Measurements from ENCODE around the gene AVEN. TPM values are rescaled to one million over a fixed set of nuclear protein-coding genes. Genes with fewer than 3 reads are reported as not detected.

Gene AVEN
- polyA plus RNA-seq, 3 donors = 2.3 to 4.8 (median 3.4) TPM

DNA sequence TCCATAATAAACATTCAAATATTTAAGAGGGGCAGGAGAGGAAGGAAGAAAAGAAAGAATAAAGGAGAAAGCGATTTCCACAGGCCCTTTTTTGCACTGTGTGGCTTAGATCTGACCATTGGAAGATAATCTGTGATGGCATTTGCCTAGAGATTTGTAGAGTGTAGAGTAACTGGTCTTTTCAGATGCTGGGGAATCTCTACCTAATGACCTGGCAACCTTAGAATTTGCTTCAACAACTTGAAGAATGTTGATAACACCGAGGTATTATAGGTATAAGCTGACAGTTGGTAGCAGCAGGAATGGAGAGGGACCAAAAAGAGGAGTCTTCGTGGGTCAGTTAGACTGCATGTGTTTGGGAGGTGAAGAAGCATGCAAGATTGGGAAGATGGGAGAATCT is 20.9 kb upstream of the AVEN start:
- WGBS (ENCODE audit: insufficient coverage) = 83% methylated on average over 2 of the region's 3 CpGs
- H3K36me3 ChIP-seq (replicated peaks in 1 of 2; ENCODE audit: control insufficient read depth in 1 of 2, insufficient read depth in 2 of 2, low read length in 2 of 2) = no peaks in the 10 kb centered on the region
- no peak overlapping the region for H2AFZ ChIP-seq (ENCODE audit: insufficient read depth, low read depth, low read length, poor library complexity, severe bottlenecking)
- H3K27ac ChIP-seq (ENCODE audit: low read depth in 1 of 2, low read length in 2 of 2) = no peak overlapping the region
- H3K27ac Mint-ChIP-seq = no peak overlapping the region
- TF ChIP-seq, protein P1, sequence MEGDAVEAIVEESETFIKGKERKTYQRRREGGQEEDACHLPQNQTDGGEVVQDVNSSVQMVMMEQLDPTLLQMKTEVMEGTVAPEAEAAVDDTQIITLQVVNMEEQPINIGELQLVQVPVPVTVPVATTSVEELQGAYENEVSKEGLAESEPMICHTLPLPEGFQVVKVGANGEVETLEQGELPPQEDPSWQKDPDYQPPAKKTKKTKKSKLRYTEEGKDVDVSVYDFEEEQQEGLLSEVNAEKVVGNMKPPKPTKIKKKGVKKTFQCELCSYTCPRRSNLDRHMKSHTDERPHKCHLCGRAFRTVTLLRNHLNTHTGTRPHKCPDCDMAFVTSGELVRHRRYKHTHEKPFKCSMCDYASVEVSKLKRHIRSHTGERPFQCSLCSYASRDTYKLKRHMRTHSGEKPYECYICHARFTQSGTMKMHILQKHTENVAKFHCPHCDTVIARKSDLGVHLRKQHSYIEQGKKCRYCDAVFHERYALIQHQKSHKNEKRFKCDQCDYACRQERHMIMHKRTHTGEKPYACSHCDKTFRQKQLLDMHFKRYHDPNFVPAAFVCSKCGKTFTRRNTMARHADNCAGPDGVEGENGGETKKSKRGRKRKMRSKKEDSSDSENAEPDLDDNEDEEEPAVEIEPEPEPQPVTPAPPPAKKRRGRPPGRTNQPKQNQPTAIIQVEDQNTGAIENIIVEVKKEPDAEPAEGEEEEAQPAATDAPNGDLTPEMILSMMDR (IDR thresholded peaks at IDR 0.05) = no peak
- no peaks in the 10 kb centered on the region for H4K20me1 ChIP-seq (ENCODE audit: insufficient read depth, low read length)
- no peak overlapping the region for H3K4me3 Mint-ChIP-seq
- H3K4me2 ChIP-seq (replicated peaks; ENCODE audit: extremely low read depth, low read length, poor library complexity, severe bottlenecking) = no peak overlapping the region
- H3K4me1 ChIP-seq (ENCODE audit: control insufficient read depth in 1 of 2, insufficient read depth in 2 of 2, low read length in 2 of 2) = no peaks in the 10 kb centered on the region
- H3K9me3 ChIP-seq (replicated peaks in 1 of 2; ENCODE audit: control insufficient read depth in 1 of 2, insufficient read depth in 1 of 2, low read length in 2 of 2) = no peaks in the 10 kb centered on the region
- peaks cover 0 to 1% (median 0%) of the 10 kb centered on the region in 7 donors for H3K9me3 Mint-ChIP-seq
- no peaks in the 10 kb centered on the region for H3K79me2 ChIP-seq (ENCODE audit: insufficient read depth, low read length)
- H3K27me3 ChIP-seq (ENCODE audit: control insufficient read depth in 2 of 2, insufficient read depth in 2 of 2, low read length in 2 of 2) = no peaks in the 10 kb centered on the region
- intact Hi-C loops (cut with micrococcal nuclease) = loop anchor here (5.0 to 10.0 kb wide), 3 partner anchors 152 to 862 kb away; partner anchors contain the start of genes GOLGA8B (in 1 of the 2) and KATNBL1 (in 1 of the 2)
- no peak overlapping the region for H3K9ac ChIP-seq (ENCODE audit: insufficient read depth, low read length, poor library complexity, severe bottlenecking)
- DNase-seq = no peak
- H3K36me3 Mint-ChIP-seq = no peaks in the 10 kb centered on the region
- no peak overlapping the region for H3K4me3 ChIP-seq (replicated peaks in 1 of 3; ENCODE audit: low read depth in 2 of 3, low read length in 3 of 3)
- peaks cover 0 to 3% (median 2%) of the 10 kb centered on the region in 3 donors for H3K27me3 Mint-ChIP-seq (ENCODE audit: low read depth in 3 of 3)
- peaks cover 3% of the 10 kb centered on the region for H3K4me1 Mint-ChIP-seq

DNA sequence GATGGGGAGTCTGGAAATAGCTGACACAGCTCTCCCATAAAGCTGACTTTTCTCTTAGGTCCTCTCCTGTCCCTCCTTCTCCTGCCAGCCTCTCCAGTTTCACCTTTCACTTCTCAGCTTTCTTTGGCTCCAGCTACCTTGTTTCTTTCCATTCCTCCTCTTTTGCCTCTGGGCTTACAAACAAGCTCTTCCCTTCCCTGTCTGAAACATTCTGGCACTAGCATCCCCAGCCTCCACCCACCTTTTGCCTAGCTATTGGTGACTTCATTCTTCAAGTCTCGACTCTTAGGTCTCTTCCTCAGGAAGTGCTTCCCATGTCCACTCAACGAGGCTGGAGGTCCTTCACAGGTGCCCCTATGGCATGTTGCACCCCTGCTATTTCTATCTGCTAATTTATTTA is 20.5 kb upstream of the AVEN start:
- Mint-ChIP-seq H3K4me1 (peaks cover 3% of the 10 kb centered on the region), H3K4me3 (no peak overlapping the region), H3K9me3 (peaks cover 0 to 1% (median 0%) of the 10 kb centered on the region in 7 donors), H3K27me3 (ENCODE audit: low read depth in 3 of 3) (peaks cover 0 to 3% (median 2%) of the 10 kb centered on the region in 3 donors), H3K36me3 (no peaks in the 10 kb centered on the region), H3K27ac (no peak overlapping the region)
- Histone ChIP-seq H3K9ac (ENCODE audit: insufficient read depth, low read length, poor library complexity, severe bottlenecking) (no peak overlapping the region), H4K20me1 (ENCODE audit: insufficient read depth, low read length) (no peaks in the 10 kb centered on the region), H3K9me3 (replicated peaks in 1 of 2; ENCODE audit: control insufficient read depth in 1 of 2, insufficient read depth in 1 of 2, low read length in 2 of 2) (no peaks in the 10 kb centered on the region), H3K27me3 (ENCODE audit: control insufficient read depth in 2 of 2, insufficient read depth in 2 of 2, low read length in 2 of 2) (no peaks in the 10 kb centered on the region), H3K79me2 (ENCODE audit: insufficient read depth, low read length) (no peaks in the 10 kb centered on the region), H3K27ac (ENCODE audit: low read depth in 1 of 2, low read length in 2 of 2) (no peak overlapping the region), H3K4me2 (replicated peaks; ENCODE audit: extremely low read depth, low read length, poor library complexity, severe bottlenecking) (no peak overlapping the region), H3K36me3 (replicated peaks in 1 of 2; ENCODE audit: control insufficient read depth in 1 of 2, insufficient read depth in 2 of 2, low read length in 2 of 2) (no peaks in the 10 kb centered on the region), H3K4me1 (ENCODE audit: control insufficient read depth in 1 of 2, insufficient read depth in 2 of 2, low read length in 2 of 2) (no peaks in the 10 kb centered on the region), H3K4me3 (replicated peaks in 1 of 3; ENCODE audit: low read depth in 2 of 3, low read length in 3 of 3) (no peak overlapping the region), H2AFZ (ENCODE audit: insufficient read depth, low read depth, low read length, poor library complexity, severe bottlenecking) (no peak overlapping the region)
- TF ChIP-seq, protein P1 (IDR thresholded peaks at IDR 0.05) = no peak
- no peak for DNase-seq
- intact Hi-C loops (cut with micrococcal nuclease) = no loop called here
- 35% methylated on average over 2 of the region's 2 CpGs for WGBS (ENCODE audit: insufficient coverage)
